Stimulated activated CD4-positive, alpha-beta T cell treated with anti-CD3 and anti-CD28 coated beads, Interleukin-15, amount 100 ng/mL, for 1 hour (primary cell): ENCODE results near the gene SRRM1.
"Not testable (repeated sequence)": the region's sequence is repeated elsewhere in the genome, so short reads cannot be mapped to it uniquely, and the experiment has no call there.

Experiments used
- DNase-seq, 2 donors: peaks; one replicate each; pipeline ENCODE4 v3.0.0-alpha.2; 2020; ENCODE audit warnings: low read depth in 1 of 2, low spot score in 1 of 2

Gene SRRM1

GRCh38 chr1:24692351-24692980 lies 49.4 kb downstream of the SRRM1 start:
- no peak for DNase-seq

- no peak for DNase-seq
Measured at GRCh38 chr1:24693827-24694379, 50.8 kb downstream of the SRRM1 start.

GRCh38 chr1:24694380-24694843 lies 51.3 kb downstream of the SRRM1 start:
- DNase-seq: no peak

GRCh38 chr1:24695202-24695974 lies 52.3 kb downstream of the SRRM1 start:
- no peak for DNase-seq

GRCh38 chr1:24696041-24696755 lies 53.1 kb downstream of the SRRM1 start:
- no peak for DNase-seq

GRCh38 chr1:24696756-24697330 lies 53.7 kb downstream of the SRRM1 start:
- DNase-seq: no peak

- DNase-seq: not testable (repeated sequence)
Measured at GRCh38 chr1:24697453-24698001, 54.4 kb downstream of the SRRM1 start.

GRCh38 chr1:24698326-24698725 lies 55.2 kb downstream of the SRRM1 start:
- not testable (repeated sequence) for DNase-seq

GRCh38 chr1:24699628-24700027 lies 56.5 kb downstream of the SRRM1 start:
- DNase-seq: no peak

GRCh38 chr1:24702511-24703293 lies 59.6 kb downstream of the SRRM1 start:
- no peak for DNase-seq

GRCh38 chr1:24704411-24705259 lies 61.5 kb downstream of the SRRM1 start:
- no peak for DNase-seq

- no peak for DNase-seq
Measured at GRCh38 chr1:24705260-24706073, 62.4 kb downstream of the SRRM1 start.

GRCh38 chr1:24706074-24706389 lies 62.9 kb downstream of the SRRM1 start:
- not testable (repeated sequence) for DNase-seq

- no peak for DNase-seq
Measured at GRCh38 chr1:24707687-24708086, 64.6 kb downstream of the SRRM1 start.

- DNase-seq: no peak
Measured at GRCh38 chr1:24708938-24709337, 65.8 kb downstream of the SRRM1 start.

- no peak for DNase-seq
Measured at GRCh38 chr1:24709791-24710441, 66.8 kb downstream of the SRRM1 start.

- no peak for DNase-seq
Measured at GRCh38 chr1:24711329-24711728, 68.2 kb downstream of the SRRM1 start.

- DNase-seq: no peak
Measured at GRCh38 chr1:24713176-24713575, 70.1 kb downstream of the SRRM1 start.
